Measurements from ENCODE around the gene ACSBG1. TPM values are rescaled to one million over a fixed set of nuclear protein-coding genes. Genes with fewer than 3 reads are reported as not detected.

The ACSBG1 gene
- total RNA-seq (not detected), total RNA-seq (0 to 0.34 (median 0) reads per million in 29 experiments)
- total RNA-seq (2013) = not detected

GRCh38 chr15:78234515-78235040, at the start of gene ACSBG1:
Gene ACSBG1 (minus strand): TSS chr15:78234565. CDS start chr15:78234501, 64 bp downstream.
- Histone ChIP-seq H3K4me3 (ENCODE audit: control insufficient read depth in 1 of 2, extremely low read depth in 1 of 2, low read length in 1 of 2) (no peak within 1 kb of the TSS), H3K36me3 (ENCODE audit: control insufficient read depth in 2 of 2, extremely low read depth in 1 of 2, insufficient read depth in 1 of 2, low read length in 1 of 2) (no peaks in the 10 kb centered on the region), H3K27me3 (replicated peaks in 1 of 2; ENCODE audit: control insufficient read depth in 2 of 2, extremely low read depth in 1 of 2, insufficient read depth in 2 of 2, low read length in 1 of 2) (peaks cover 0 to 16% of the 10 kb centered on the region in 2 experiments), H3K4me1 (ENCODE audit: control insufficient read depth in 1 of 2, extremely low read depth in 1 of 2, insufficient read depth in 2 of 2, low read length in 2 of 2) (no peaks in the 10 kb centered on the region), H3K27ac (ENCODE audit: low read length) (no peak within 1 kb of the TSS), H3K9me3 (no peaks in the 10 kb centered on the region)
- H3K4me1 Mint-ChIP-seq = peaks cover 0 to 2% (median 0%) of the 10 kb centered on the region in 3 donors
- 44% methylated on average over 4 of the region's 6 CpGs for WGBS (ENCODE audit: insufficient coverage)
- POLR2A ChIA-PET = no interaction called here
- H3K4me3 Mint-ChIP-seq = no peak within 1 kb of the TSS
- no peaks in the 10 kb centered on the region for H3K9me3 Mint-ChIP-seq
- DNase-seq = no peak
- peaks cover 4 to 16% of the 10 kb centered on the region in 2 donors for H3K27me3 Mint-ChIP-seq
- no peak within 1 kb of the TSS for H3K27ac Mint-ChIP-seq
- CTCF ChIA-PET = no interaction called here
- no peak for ATAC-seq (replicated peaks in 1 of 4)
- H3K36me3 Mint-ChIP-seq = no peaks in the 10 kb centered on the region

- H3K27me3 Mint-ChIP-seq = no peaks in the 10 kb centered on the region
- ChIA-PET POLR2A (interaction anchor here in 1 of 2 donors (1.2 kb wide), 1 partner anchor 10 kb away, joined by 5 read pairs; no protein-coding TSS in a partner anchor), CTCF (no interaction called here)
- H3K9me3 Mint-ChIP-seq = no peaks in the 10 kb centered on the region
- DNase-seq (no peak), ATAC-seq (replicated peaks in 1 of 4) (no peak)
- WGBS (ENCODE audit: insufficient coverage) = 100% methylated on average over 1 of the region's 2 CpGs
- Histone ChIP-seq H3K27me3 (replicated peaks in 1 of 2; ENCODE audit: control insufficient read depth in 2 of 2, extremely low read depth in 1 of 2, insufficient read depth in 2 of 2, low read length in 1 of 2) (no peaks in the 10 kb centered on the region), H3K9me3 (no peaks in the 10 kb centered on the region), H3K36me3 (ENCODE audit: control insufficient read depth in 2 of 2, extremely low read depth in 1 of 2, insufficient read depth in 1 of 2, low read length in 1 of 2) (peaks cover 15 to 76% of the 10 kb centered on the region in 2 donors), H3K4me1 (ENCODE audit: control insufficient read depth in 1 of 2, extremely low read depth in 1 of 2, insufficient read depth in 2 of 2, low read length in 2 of 2) (no peaks in the 10 kb centered on the region), H3K27ac (ENCODE audit: low read length) (no peak overlapping the region), H3K4me3 (ENCODE audit: control insufficient read depth in 1 of 2, extremely low read depth in 1 of 2, low read length in 1 of 2) (no peak overlapping the region)
- no peak overlapping the region for H3K4me3 Mint-ChIP-seq
- no peaks in the 10 kb centered on the region for H3K4me1 Mint-ChIP-seq
- H3K36me3 Mint-ChIP-seq = peaks cover 52% of the 10 kb centered on the region
- peak overlapping the region in 1 of 2 donors; percentile 56 for H3K27ac Mint-ChIP-seq
Observed at GRCh38 chr15:78282324-78282723, 48.0 kb upstream of the ACSBG1 start.

- H3K4me1 Mint-ChIP-seq = no peaks in the 10 kb centered on the region
Observed at GRCh38 chr15:78280319-78281072, 46.1 kb upstream of the ACSBG1 start.

GRCh38 chr15:78276064-78276943, 41.9 kb upstream of the ACSBG1 start:
- no peaks in the 10 kb centered on the region for H3K27me3 ChIP-seq (replicated peaks in 1 of 2; ENCODE audit: control insufficient read depth in 2 of 2, extremely low read depth in 1 of 2, insufficient read depth in 2 of 2, low read length in 1 of 2)
- Mint-ChIP-seq H3K4me3 (no peak overlapping the region), H3K27ac (peak overlapping the region in 1 of 2 donors; percentile 16), H3K9me3 (no peaks in the 10 kb centered on the region), H3K27me3 (no peaks in the 10 kb centered on the region), H3K4me1 (no peaks in the 10 kb centered on the region), H3K36me3 (peaks cover 30% of the 10 kb centered on the region)
- POLR2A ChIA-PET = interaction anchor here in 1 of 2 donors (0.6 kb wide), 1 partner anchor 15 kb away, joined by 3 read pairs; no protein-coding TSS in a partner anchor
- H3K27ac ChIP-seq (ENCODE audit: low read length) = no peak overlapping the region
- no peak overlapping the region for H3K4me3 ChIP-seq (ENCODE audit: control insufficient read depth in 1 of 2, extremely low read depth in 1 of 2, low read length in 1 of 2)
- no peak for ATAC-seq (replicated peaks in 1 of 4)
- CTCF ChIA-PET = interaction anchor here in 1 of 2 donors (0.7 kb wide), 1 partner anchor 113 kb away, joined by 3 read pairs; no protein-coding TSS in a partner anchor
- 95% methylated on average over 4 of the region's 6 CpGs for WGBS (ENCODE audit: insufficient coverage)
- no peak for DNase-seq
- peaks cover 15 to 72% of the 10 kb centered on the region in 2 donors for H3K36me3 ChIP-seq (ENCODE audit: control insufficient read depth in 2 of 2, extremely low read depth in 1 of 2, insufficient read depth in 1 of 2, low read length in 1 of 2)
- no peaks in the 10 kb centered on the region for H3K9me3 ChIP-seq
- H3K4me1 ChIP-seq (ENCODE audit: control insufficient read depth in 1 of 2, extremely low read depth in 1 of 2, insufficient read depth in 2 of 2, low read length in 2 of 2) = no peaks in the 10 kb centered on the region

More at GRCh38 chr15:78280319-78281072, 46.1 kb upstream of the ACSBG1 start:
- Mint-ChIP-seq H3K27ac (no peak overlapping the region), H3K27me3 (no peaks in the 10 kb centered on the region), H3K36me3 (peaks cover 36% of the 10 kb centered on the region), H3K4me3 (no peak overlapping the region), H3K9me3 (no peaks in the 10 kb centered on the region)
- no peak overlapping the region for H3K4me3 ChIP-seq (ENCODE audit: control insufficient read depth in 1 of 2, extremely low read depth in 1 of 2, low read length in 1 of 2)
- POLR2A ChIA-PET = no interaction called here
- H3K27ac ChIP-seq (ENCODE audit: low read length) = no peak overlapping the region
- no peaks in the 10 kb centered on the region for H3K4me1 ChIP-seq (ENCODE audit: control insufficient read depth in 1 of 2, extremely low read depth in 1 of 2, insufficient read depth in 2 of 2, low read length in 2 of 2)
- H3K9me3 ChIP-seq = no peaks in the 10 kb centered on the region
- DNase-seq = no peak
- peaks cover 15 to 75% of the 10 kb centered on the region in 2 donors for H3K36me3 ChIP-seq (ENCODE audit: control insufficient read depth in 2 of 2, extremely low read depth in 1 of 2, insufficient read depth in 1 of 2, low read length in 1 of 2)
- ATAC-seq (replicated peaks in 1 of 4) = no peak
- H3K27me3 ChIP-seq (replicated peaks in 1 of 2; ENCODE audit: control insufficient read depth in 2 of 2, extremely low read depth in 1 of 2, insufficient read depth in 2 of 2, low read length in 1 of 2) = no peaks in the 10 kb centered on the region
- CTCF ChIA-PET = no interaction called here
- WGBS (ENCODE audit: insufficient coverage) = 99% methylated on average over 11 of the region's 13 CpGs

GRCh38 chr15:78274994-78275393, 40.6 kb upstream of the ACSBG1 start:
- H3K27ac ChIP-seq (ENCODE audit: low read length) = no peak overlapping the region
- Mint-ChIP-seq H3K36me3 (peaks cover 31% of the 10 kb centered on the region), H3K9me3 (no peaks in the 10 kb centered on the region), H3K27ac (no peak overlapping the region), H3K27me3 (no peaks in the 10 kb centered on the region), H3K4me3 (no peak overlapping the region), H3K4me1 (peaks cover 0 to 2% (median 0%) of the 10 kb centered on the region in 3 donors)
- H3K4me1 ChIP-seq (ENCODE audit: control insufficient read depth in 1 of 2, extremely low read depth in 1 of 2, insufficient read depth in 2 of 2, low read length in 2 of 2) = no peaks in the 10 kb centered on the region
- ATAC-seq (replicated peaks in 1 of 4) = no peak
- POLR2A ChIA-PET = no interaction called here
- H3K4me3 ChIP-seq (ENCODE audit: control insufficient read depth in 1 of 2, extremely low read depth in 1 of 2, low read length in 1 of 2) = no peak overlapping the region
- H3K36me3 ChIP-seq (ENCODE audit: control insufficient read depth in 2 of 2, extremely low read depth in 1 of 2, insufficient read depth in 1 of 2, low read length in 1 of 2) = peaks cover 9 to 65% of the 10 kb centered on the region in 2 donors
- no peaks in the 10 kb centered on the region for H3K9me3 ChIP-seq
- WGBS (ENCODE audit: insufficient coverage) = 94% methylated on average over 2 of the region's 5 CpGs
- CTCF ChIA-PET = interaction anchor here in 1 of 2 donors (0.5 kb wide), 1 partner anchor 11 kb away, joined by 3 read pairs; the partner anchor contains the start of gene DNAJA4
- DNase-seq = no peak
- H3K27me3 ChIP-seq (replicated peaks in 1 of 2; ENCODE audit: control insufficient read depth in 2 of 2, extremely low read depth in 1 of 2, insufficient read depth in 2 of 2, low read length in 1 of 2) = no peaks in the 10 kb centered on the region

- no peak overlapping the region for H3K4me3 Mint-ChIP-seq
- H3K9me3 Mint-ChIP-seq = no peaks in the 10 kb centered on the region
- no CpG with 5 or more reads among the region's 3 CpGs for WGBS (ENCODE audit: insufficient coverage)
- no peaks in the 10 kb centered on the region for H3K9me3 ChIP-seq
- H3K27me3 Mint-ChIP-seq = no peaks in the 10 kb centered on the region
- peaks cover 17% of the 10 kb centered on the region for H3K36me3 Mint-ChIP-seq
- CTCF ChIA-PET = interaction anchor here in 1 of 2 donors (1.7 kb wide), 1 partner anchor 11 kb away, joined by 3 read pairs; no protein-coding TSS in a partner anchor
- no peaks in the 10 kb centered on the region for H3K27me3 ChIP-seq (replicated peaks in 1 of 2; ENCODE audit: control insufficient read depth in 2 of 2, extremely low read depth in 1 of 2, insufficient read depth in 2 of 2, low read length in 1 of 2)
- H3K36me3 ChIP-seq (ENCODE audit: control insufficient read depth in 2 of 2, extremely low read depth in 1 of 2, insufficient read depth in 1 of 2, low read length in 1 of 2) = peaks cover 0 to 50% of the 10 kb centered on the region in 2 donors
- no peak for DNase-seq
- H3K27ac ChIP-seq (ENCODE audit: low read length) = no peak overlapping the region
- H3K27ac Mint-ChIP-seq = peak overlapping the region in 1 of 2 donors; percentile 71
- H3K4me1 ChIP-seq (ENCODE audit: control insufficient read depth in 1 of 2, extremely low read depth in 1 of 2, insufficient read depth in 2 of 2, low read length in 2 of 2) = no peaks in the 10 kb centered on the region
- ATAC-seq (replicated peaks in 1 of 4) = no peak
- no peak overlapping the region for H3K4me3 ChIP-seq (ENCODE audit: control insufficient read depth in 1 of 2, extremely low read depth in 1 of 2, low read length in 1 of 2)
- POLR2A ChIA-PET = interaction anchor here in 1 of 2 donors (1.4 kb wide), 1 partner anchor 9 kb away, joined by 5 read pairs; no protein-coding TSS in a partner anchor
- peaks cover 8 to 11% (median 10%) of the 10 kb centered on the region in 3 donors for H3K4me1 Mint-ChIP-seq
Observed at GRCh38 chr15:78272776-78273175, 38.4 kb upstream of the ACSBG1 start.
